Frontal cortex (tissue), 4 donors: ENCODE results near the gene MISFA. TPM values are rescaled to one million over a fixed set of nuclear protein-coding genes. Genes with fewer than 3 reads are reported as not detected.
"Not testable (repeated sequence)": the region's sequence is repeated elsewhere in the genome, so short reads cannot be mapped to it uniquely, and the experiment has no call there.

Experiments used
- DNase-seq, 2 donors: peaks; one replicate each; pipeline ENCODE4 v3.0.0; 2012; ENCODE audit warnings: low spot score in 2 of 2
- FAIRE-seq: peaks from 2 replicates; lab custom pipeline; 2012; peaks lifted over from hg19 to GRCh38; lab: Jason Lieb, UNC
- total RNA-seq: library from RNA; depleted of rRNA; stranded (reverse); fragments of >200 nt; gene quantifications from one replicate; pipeline ENCODE4 v1.2.3, GENCODE V29; 2014
- donor health status: control.
- donor health status: control.
- donor health status: control.

MISFA gene
- total RNA-seq, 1 donor from 2014 or later: 1.2 TPM

DNA sequence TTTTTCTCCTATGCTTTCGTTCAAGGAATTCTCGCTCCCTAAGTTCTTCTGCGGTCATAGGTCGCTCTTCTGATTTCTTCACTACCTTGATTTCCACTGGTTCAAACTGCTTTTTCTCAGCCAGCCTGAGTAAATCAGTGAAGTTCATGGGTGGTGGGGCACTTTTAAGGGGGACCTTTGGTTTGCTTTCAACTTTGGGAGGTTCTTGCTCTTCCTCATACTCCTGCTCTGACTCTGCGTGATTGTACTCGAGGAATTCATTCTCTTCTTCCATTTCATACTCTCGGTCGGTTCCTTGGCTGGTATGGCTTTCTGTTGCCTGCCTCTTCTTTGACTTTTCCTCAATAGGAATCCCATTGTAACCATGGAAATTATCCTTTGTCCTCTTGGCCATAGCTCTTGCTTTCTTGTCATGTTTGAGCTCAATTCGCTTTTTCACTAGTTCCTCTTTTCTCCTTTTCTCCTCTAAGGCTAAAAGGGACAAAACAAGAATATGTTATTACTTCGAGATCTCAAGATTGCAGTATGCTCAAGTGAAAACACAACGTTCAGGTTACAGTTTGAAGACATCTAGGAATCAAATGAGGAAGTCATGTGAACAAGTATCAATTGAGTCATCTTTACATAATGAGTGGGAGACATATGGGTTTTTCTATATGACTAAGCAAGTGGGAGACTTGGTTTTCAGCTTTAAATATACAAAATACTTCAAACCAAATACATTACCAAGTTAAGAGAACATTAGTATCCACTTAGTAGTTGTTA, 16.2 kb downstream of the MISFA start:
- no peak for FAIRE-seq
- DNase-seq: peak in 1 of 2 donors; percentile 28

- DNase-seq: no peak
- no peak for FAIRE-seq
Observed at GRCh38 chr11:18617688-18618341, 18.2 kb downstream of the MISFA start.

DNA sequence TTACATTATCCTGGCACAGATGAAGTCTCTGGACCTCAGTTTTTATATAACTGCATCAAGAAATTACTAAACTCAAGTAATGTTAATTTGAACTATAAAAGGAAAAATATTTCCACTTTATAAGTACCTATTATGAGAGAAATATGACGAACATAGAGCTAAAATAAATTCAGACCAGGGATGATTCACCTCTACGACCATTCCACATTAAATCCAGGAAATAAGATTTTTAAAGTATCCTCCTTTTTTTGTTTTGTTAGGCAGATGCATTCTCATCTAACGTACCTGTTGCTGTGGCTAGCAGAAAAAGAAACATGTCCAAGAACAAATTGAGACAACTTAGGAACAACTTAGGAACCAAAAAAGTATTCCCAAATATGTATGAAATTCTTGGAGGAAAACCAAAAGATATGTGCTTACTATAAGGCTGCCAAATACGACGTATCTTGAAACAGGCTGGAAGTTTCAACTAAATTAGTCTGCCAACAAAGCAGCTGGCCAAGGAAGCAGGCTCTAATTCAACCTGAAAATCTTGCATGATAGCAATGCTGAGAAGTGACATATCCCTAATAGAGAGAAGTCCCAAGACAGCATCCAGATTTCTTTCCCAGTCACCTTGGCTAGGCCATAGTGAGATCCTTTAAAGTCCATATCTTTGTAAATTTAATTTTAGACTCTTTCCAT, 18.9 kb downstream of the MISFA start:
- FAIRE-seq (no peak), DNase-seq (no peak)

- FAIRE-seq (no peak), DNase-seq (no peak)
Observed at GRCh38 chr11:18623707-18624106, 24.1 kb downstream of the MISFA start.

GRCh38 chr11:18624161-18624560, 24.6 kb downstream of the MISFA start:
- no peak for FAIRE-seq

DNA sequence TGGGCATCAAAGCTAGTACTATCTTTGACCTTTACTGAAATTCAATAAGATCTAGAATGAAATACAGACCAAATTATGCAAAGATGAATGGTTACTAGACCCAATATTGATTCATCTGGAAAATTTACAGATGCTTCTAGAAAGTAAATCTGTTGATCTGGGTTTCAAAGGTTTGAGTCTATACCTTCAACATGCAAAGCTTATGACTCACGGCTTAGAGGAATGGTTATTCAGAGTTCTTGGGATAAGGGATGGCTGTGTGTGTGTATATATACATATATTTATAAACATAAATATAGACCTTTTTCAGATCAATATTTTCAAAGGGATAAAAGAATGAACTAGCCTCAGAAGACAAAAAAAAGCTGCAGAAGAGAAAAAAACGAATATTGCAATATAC, 33.3 kb downstream of the MISFA start:
- DNase-seq (no peak), FAIRE-seq (no peak)

More at GRCh38 chr11:18624161-18624560, 24.6 kb downstream of the MISFA start:
- DNase-seq: no peak

DNA sequence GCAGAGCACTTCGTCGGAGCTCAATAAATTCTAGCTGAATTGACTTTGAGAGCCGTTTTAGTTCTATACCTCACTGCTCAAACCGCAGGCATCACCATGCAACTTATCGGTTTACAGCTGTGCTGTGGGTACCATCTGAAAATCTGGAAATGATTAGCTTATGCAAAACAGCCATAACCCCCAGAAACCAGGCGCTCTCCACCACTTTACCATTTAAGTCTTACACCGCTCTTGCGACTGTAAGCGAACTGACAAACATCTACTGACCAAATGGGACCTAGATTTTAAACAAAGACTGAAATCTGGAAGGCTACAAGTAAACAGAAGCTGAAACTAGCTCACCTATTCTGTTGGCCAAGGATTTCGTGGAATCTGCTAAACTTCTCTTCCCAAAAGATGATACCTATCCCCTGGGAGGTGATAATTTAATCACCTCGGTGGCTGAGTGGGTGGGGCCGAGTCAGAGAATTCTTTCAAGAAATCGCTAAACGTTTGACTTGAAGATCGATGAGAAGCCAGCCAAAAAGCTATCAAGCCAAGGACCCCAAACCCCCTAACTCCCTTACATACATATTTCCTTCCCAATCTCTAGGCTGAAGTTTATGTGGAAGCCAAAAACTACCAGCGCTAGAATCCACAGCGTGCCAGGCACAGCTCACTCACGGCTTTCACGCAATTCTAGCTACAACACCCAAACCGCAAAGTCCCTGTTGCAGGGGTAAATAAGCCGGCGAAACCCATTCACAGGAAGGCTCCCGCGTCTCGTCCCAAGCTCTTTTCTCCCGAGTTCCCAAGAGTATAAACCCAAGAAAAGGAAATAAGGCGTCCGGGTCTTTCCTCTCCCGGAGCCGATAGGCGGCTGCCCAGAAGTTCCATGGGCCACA, 33.9 kb downstream of the MISFA start:
- DNase-seq (no peak), FAIRE-seq (no peak)

DNA sequence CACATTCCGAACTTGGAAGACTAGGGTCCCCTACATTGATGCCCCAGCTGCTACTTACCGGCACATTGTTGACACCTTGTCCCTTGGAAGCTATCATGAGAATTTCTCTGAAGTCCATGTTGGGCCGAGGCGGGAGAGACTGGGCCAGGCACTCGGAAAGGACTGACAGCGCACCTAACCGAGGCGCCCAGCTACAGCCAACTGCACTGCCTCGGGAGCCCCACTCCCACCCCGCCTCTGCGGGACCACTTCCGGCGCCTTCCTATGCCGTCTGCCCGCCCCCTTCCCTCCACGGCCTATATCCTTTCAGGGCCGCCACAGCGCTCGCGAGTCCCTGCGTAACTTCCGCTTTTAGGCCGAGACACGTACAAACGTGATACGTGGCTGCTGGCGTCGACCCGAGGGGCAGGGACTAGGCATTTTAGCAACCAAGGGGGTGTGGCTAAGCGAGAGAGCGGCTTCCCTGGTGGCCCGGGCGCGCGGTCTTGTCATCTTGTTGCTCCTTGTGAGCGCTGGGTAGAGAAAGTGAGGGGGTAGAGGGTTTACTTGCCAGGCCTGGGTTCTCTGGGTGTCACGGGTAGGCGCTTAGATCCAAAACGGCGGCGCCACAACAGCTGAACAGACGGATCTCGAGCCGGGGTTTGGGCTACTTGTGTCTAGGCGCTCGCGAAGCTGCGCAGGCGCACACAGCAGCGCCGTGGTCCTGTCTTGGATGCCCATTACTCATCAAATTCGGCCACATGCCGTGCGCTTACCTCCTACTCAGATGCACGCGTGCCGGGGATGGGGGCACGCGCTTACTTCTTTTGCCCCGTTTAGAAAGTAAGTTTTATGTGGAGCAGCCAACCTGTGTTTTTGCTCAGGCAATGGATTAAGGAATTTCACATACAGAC, 34.8 kb downstream of the MISFA start, which contains the start of gene SPTY2D1:
Gene SPTY2D1 (minus strand): TSS at position 203 of the 893 bp plus-strand sequence. CDS start 85 bp downstream, at position 118.
- peak; percentile 21 for FAIRE-seq
- peak; percentile 78 to 91 for DNase-seq

DNA sequence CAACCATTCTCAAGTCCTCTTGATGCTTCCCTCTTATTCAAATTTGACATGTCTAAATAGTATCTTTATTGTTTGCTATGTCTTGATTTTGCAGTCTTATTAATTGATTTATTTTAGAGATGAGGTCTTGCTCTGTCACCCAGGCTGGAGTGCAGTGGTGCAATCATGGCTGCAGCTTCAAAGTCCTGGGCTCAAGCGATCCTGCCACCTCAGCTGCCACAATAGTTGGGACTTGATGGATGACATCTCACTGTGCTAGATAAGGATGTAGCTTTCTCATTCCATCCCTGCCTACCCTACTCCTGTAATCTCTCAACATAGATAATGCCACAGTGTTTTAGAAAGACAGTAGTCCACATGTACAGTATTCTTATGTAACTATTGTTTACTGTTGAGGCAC, 42.1 kb downstream of the MISFA start:
- FAIRE-seq: no peak
- no peak for DNase-seq

DNA sequence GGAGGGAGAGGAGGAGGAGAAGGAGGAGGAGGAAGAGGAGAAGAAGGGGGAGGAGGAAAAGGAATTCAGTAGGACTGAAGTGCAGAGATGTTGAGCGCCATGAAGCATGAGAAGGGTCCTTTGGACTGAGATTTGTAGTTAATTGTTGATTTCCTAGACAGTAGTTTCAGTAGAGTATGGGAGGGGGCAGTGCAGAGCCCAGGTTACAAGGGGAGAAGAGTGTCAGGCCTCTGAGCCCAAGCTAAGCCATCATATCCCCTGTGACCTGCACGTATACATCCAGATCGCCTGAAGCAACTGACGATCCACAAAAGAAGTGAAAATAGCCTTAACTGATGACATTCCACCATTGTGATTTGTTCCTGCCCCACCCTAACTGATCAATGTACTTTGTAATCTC, 43.4 kb downstream of the MISFA start:
- DNase-seq, FAIRE-seq: not testable (repeated sequence)

- FAIRE-seq (no peak), DNase-seq (no peak)
Observed at GRCh38 chr11:18650353-18650752, 50.8 kb downstream of the MISFA start.

- FAIRE-seq: no peak
- no peak for DNase-seq
Observed at GRCh38 chr11:18650859-18651557, 51.4 kb downstream of the MISFA start.

Other genes starting within 250 kb of the MISFA start
- 121 TPM for gene LDHA, start 205.2 kb upstream of the MISFA start, total RNA-seq
- gene LDHC, start 187.5 kb upstream of the MISFA start, total RNA-seq: not detected
- 0.82 TPM for gene LDHAL6A, start 143.9 kb upstream of the MISFA start, total RNA-seq
- 83.6 TPM for gene TSG101, start 72.8 kb upstream of the MISFA start, total RNA-seq
- 17.5 TPM for gene UEVLD, start 11.1 kb upstream of the MISFA start, total RNA-seq
- gene SPTY2D1, start 34.6 kb downstream of the MISFA start, total RNA-seq: 10.2 TPM
- 4.9 TPM for gene TMEM86A, start 99.0 kb downstream of the MISFA start, total RNA-seq
- not detected for gene IGSF22, start 126.4 kb downstream of the MISFA start, total RNA-seq
- gene PTPN5, start 192.0 kb downstream of the MISFA start, total RNA-seq: 36.7 TPM